GM19397 (cell line): Measurements from ENCODE around the gene SERPINB2.

Experiments used
- ATAC-seq: cut with Tn5 transposase; IDR thresholded peaks from one replicate; pipeline ENCODE4 v1.9.1; 2021; ENCODE audit warnings: mild to moderate bottlenecking, moderate library complexity; ENCODE audit not compliant: unreplicated experiment

SERPINB2 gene, protein sequence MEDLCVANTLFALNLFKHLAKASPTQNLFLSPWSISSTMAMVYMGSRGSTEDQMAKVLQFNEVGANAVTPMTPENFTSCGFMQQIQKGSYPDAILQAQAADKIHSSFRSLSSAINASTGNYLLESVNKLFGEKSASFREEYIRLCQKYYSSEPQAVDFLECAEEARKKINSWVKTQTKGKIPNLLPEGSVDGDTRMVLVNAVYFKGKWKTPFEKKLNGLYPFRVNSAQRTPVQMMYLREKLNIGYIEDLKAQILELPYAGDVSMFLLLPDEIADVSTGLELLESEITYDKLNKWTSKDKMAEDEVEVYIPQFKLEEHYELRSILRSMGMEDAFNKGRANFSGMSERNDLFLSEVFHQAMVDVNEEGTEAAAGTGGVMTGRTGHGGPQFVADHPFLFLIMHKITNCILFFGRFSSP

DNA sequence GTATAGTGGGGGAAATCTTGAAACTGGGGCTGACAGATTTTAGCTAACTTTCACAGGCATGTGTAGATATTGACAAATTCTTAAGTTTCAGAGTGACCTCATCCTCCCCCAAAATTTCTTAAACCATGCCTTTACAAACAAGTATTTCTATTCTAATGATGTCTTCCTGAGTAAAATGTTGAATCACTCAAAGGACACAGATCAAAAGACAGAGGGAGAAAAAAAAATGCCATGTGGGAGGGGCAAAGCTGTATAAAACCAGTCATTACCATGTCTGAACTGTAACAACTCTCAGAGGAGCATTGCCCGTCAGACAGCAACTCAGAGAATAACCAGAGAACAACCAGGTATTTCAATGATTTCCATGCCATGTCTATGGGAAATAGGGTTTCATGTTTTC is at the start of gene SERPINB2:
Gene SERPINB2 (plus strand): TSS at position 282 of the 400 bp plus-strand sequence. CDS start 3,740 bp downstream, outside the sequence.
- ATAC-seq: no peak

DNA sequence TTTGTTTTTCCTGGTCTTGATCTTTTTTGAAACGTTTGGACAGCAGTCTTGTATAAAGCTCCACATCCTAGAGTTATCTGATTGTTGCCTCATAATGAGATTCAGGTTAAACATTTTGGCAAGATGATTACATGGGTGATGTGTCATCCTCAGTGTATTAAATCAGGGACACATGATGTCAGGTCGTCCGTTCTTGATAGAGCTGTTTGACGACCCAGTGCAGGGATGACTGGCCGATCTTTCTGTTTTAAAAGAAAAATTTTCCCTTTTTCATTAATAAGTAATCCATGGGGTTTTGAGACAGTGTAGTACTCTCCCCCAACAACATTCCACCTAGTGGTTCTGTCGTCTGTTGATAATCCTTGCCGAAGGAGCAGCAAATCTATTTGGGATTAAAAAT is 44.5 kb upstream of the SERPINB2 start:
- ATAC-seq: no peak

DNA sequence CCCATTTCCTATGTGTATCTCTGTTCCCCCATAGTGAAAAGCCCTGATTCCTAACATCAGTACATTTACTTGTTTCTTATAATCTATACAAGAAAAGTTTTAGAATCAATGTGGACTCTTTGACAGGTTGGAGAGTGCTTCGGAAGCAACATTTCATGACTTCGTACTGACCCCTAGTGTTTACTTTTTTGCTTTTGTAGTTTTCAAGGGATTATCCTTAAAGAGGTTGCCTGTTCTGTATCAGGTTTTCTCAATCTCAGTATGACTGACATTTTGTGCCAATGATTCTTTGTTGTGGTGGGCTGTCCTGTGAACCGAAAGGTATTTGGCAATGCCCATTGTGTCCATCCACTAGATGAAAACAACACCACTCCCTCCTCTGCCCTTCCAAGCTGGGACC is 43.3 kb upstream of the SERPINB2 start:
- ATAC-seq: no peak

DNA sequence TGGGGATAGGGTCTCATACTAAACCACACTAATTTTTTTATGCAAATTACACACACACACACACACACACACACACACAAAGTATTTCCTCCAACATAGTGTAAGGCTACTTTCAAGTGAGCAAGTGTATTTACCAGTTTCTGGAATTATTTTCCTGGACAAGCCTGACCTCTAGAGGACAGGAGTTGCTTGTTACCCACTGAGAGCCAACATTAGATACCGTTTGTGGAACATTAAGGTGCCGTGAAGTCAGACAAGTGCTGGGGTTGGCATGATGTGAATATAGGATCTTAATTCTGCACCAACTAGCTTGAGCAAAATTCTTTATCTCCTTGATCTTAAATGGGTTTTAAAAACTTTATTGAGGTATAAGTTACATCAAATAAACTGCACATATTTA is 39.3 kb upstream of the SERPINB2 start:
- ATAC-seq: no peak

DNA sequence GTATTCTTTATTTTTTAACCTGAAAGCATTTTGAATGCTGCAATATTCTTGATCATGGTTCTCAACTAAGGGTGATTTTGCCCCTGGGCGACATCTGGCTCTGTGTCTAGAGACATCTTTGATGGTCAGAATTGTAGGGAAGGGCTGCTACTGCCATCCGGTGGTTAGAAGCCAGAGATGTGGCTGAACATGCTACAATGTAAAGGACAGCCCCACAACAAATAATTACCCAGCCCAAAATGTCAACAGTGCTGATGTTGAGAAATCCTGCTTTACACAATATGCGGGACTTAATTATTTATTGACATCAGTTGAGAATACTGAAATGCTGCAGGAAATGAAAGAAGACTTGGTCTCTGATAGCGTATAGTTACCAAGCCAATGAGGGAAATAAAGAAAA is 37.5 kb upstream of the SERPINB2 start:
- ATAC-seq: peak; percentile 79

DNA sequence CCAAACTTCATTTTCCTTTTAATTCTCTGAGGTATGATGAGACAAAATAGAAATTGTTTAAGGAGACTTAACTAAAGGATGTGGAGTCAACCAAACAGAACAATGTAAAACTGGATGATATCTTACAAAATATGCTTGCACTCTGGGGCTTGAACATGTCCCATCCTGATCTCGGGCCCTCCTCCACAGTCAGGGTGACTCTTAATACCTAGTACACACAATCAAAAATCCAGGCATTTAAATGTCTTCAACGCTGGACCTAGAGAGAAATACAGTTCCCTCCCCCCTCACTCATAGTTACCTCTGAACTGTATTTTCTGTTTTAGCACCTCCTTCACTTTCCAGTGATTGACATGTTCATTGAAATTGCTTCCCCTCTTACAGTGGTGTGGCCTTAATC is 36.9 kb upstream of the SERPINB2 start:
- no peak for ATAC-seq

DNA sequence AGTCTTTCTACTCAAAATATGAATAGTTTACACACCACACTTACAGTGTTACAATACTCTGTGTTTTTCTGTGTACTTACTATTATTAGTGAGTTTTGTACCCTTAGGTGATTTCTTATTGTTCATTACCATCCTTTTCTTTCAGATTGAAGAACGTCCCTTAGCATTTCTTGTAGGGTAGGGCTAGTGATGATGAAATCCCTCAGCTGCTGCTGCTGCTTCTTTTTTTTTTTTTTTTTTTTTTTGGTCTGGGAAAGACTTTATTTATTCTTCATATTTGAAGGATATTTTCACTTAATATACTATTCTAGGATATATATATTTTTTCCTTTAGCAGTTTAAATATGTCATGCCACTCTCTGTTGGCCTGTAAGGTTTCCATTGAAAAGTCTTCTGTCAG is 29.0 kb upstream of the SERPINB2 start:
- no peak for ATAC-seq

DNA sequence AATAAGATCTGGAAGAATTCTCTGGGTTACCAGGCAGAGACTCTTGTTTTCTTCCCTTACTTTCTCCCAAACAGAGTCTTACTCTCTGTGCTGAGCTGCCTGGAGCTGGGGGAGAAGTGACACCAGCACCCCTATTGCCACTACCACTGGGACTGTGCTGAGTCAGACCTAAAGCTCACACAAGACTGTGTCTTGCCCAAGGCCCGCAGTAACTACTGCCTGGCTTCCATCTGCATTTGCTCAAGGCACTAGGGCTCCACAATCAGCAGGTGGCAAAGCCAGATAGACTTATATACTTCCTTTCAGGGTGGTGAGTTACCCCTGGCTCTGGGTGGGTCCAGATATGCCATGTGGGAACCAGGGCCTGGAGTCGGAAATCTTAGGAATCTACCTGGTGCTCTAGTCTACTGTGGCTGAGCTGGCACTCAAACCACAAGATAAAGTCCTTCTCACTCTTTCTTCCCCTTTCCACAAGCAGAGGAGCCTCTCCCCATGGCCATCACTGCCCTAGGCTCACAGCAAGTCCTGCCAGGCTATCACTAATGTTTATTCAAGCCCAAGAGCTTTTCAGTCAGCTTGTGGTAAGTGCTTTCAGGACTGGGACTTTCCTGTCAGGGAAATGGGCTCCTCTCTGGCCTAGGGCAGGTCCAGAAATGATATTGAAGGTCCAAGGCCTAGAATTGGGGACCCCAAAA is 27.6 kb upstream of the SERPINB2 start:
- no peak for ATAC-seq

DNA sequence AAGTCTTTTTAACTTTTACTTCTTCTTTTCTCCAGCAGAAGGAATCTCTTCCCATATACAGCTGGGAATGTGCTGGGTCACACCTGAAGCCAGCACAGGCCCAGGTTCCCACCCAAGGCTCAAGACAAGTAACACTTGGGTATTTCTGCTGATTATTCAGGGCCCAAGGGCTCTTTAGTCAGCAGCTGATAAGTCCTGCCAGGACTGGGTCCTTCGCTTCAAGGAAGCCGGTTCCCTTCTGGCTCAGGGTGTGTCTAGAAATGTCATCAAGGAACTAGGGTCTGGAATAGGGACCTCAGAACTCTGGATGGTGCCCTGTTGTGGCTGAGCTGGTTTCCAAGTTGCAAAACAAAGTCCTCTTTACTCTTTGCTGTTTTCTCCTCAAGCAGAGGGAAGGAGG is 27.0 kb upstream of the SERPINB2 start:
- no peak for ATAC-seq

DNA sequence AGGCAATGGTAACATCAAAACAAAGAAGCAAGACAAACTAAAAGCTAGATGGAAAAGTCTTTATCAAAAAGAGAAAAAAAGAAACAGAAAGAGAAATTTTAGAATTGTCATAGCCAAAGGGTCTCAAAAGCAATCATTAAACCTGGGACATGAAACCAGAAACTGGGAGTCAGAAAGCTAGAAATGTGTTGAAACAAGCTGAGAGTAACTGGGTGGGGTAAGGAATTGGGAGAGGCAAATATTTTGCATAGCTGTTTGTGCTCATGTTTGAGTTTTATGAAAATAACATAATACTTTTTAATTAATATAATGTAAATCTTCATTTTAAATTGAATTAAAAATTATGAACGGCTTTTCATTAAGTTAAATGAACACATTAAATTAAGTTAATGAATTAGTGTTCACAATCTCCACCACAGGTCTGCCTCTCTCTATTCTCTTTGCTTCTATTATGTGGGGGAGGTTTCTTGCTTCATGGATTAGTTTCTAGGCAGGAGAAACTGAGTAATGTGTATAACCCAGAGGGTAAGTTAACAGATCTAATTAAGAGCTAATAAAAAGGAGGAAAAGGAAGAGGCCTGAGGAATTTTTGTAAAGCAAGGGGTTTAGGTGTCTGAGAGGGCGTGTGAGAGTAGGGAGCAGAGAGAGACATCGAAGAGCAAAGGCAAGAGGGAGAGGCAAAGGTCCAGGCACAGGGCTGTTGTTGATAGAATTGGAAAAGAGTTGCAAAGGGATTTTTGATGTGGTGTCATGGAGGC is 20.0 kb upstream of the SERPINB2 start:
- no peak for ATAC-seq

DNA sequence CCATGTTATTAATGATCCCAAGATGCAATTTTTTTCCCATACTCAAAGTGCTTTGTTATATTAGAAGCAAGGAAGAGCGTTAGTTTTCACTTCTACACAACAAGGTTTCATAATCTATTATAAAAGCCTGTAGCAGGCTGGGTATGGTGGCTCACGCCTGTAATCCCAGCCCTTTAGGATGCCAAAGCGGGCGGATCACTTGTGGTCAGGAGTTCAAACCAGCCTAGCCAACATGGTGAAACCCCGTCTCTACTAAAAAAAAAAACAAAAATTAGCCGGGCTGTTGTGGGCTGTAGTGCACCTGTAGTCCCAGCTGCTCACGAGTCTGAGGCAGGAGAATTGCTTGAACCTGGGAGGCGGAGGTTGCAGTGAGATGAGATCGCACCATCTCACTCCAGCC is 19.0 kb upstream of the SERPINB2 start:
- no peak for ATAC-seq

DNA sequence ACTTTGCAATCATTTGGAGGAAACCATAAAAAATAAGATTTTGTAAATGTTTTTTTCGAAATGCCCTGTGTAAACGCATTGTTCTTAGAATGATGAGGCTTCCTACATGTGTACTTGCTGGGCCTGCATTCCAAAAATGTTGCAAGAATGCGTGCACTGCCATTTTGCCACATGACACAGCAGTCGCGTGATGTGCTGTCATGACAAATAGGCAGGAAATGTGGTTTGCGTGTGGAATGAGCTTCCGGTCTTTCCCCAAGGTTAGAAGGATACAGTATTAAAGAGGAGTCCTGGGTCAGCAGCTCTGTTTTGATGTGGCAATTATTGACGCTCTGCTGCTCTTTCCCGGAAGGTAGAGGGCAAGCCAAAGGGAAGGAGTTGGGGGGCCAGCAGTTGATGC is 18.1 kb upstream of the SERPINB2 start:
- no peak for ATAC-seq

DNA sequence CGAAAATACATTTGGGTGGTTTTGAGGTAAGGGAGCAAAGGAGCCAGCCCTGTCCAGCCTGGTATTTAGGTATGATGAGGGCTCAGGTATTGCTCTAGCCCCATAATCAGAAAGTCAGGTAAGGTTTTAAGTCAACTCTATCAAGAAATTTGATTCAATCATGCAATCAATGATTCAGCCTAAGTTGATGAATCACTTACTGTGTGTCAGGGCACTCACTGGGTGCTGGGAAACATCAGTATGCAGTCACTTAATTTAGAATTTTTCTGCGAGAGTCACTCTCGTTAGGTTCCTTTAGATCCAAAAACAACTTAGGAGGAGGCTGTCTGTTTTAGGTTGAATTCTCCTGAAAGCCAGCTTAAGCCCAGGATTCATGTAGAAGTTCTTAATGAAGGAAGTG is 17.7 kb upstream of the SERPINB2 start:
- no peak for ATAC-seq

DNA sequence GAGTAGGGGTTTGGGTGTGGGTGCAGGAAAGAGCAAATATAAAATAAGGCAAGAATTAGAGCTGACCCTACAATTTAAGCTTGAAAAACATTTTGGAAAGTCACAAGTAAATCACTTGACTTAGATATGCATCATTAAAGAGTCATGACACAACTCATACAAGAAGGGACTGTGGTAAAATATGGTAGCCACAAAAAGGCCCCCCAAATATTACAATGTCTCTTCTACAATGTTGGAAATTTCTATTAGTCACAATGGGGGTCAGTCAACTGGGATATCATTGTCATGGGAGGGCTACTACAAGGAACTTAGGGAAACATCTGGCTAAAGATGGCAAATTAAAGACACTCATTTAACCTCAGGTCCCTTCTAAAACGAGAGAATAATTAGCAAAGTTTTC is 15.7 kb upstream of the SERPINB2 start:
- no peak for ATAC-seq

DNA sequence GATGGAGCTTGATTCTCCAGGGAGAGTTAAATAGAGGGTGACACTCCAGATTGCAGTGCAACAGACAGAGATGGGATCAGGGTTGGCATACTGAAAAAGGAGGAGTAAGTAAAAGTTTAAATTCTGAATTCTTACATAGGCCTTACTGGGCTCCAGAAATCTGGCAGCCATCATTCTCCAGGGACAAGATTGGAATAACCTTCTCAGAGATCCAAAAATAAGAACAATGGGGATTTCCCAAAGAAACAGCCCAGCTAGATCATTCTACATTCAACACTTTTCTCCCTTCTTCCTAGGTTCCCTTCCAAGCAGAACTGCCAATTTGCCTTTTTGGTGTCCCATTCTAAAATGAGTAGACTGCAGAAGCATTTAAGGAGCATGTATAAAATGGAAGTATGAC is 14.9 kb upstream of the SERPINB2 start:
- no peak for ATAC-seq

DNA sequence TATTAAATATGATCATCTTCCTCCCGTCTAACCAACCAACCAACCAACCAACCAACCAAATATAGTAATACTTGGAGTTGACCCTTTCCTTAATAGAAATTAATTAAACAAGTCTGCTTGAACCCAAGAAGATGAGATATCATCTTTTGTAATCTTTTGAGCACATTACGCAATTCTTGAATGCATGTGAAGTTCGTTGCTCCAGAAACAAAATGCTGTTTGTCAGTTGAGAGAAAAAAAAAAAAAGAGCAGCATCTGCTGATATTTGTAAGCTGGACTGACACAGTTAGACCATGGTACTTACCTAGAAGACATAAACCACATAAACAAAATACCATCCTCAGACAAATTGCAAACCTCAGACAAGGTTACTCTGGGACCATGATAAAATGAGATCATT is 9.2 kb upstream of the SERPINB2 start:
- no peak for ATAC-seq

DNA sequence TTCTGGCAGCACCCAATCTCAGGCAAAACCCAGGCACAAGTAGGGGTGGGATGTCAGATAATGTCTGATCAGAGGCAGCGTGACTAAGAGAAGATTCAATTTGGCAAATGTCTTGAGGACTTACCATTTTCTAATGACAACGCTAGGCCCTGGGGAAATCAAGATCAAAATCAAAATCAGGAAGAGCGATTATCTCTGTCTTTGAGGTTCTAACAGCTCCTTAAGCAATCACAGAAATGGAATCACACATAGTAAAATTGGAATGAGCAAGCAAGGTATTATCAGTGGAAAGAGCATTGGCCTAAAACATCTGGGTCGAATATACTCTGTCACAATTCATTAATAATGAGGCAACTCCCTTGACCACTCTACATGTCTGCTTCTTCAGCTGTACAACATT is 8.6 kb upstream of the SERPINB2 start:
- ATAC-seq: no peak

DNA sequence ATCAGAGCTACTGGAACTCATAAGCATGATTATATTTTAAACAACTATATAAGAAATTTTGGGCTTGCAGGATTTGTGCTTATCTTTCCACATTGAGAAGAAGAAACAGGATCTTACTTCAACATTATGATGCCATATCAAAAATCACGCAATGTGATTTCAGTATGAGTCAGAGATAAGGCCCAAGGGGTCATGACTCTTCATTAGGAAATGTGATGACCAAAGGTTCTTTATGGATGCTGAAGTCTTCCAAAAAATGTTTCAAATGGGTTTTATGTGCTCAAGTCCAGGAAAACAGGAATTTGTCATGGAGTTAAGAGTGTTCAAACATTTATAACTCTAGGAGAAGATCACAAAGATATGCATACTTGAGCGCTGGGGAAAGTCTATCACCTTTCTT is 7.8 kb upstream of the SERPINB2 start:
- ATAC-seq: no peak

DNA sequence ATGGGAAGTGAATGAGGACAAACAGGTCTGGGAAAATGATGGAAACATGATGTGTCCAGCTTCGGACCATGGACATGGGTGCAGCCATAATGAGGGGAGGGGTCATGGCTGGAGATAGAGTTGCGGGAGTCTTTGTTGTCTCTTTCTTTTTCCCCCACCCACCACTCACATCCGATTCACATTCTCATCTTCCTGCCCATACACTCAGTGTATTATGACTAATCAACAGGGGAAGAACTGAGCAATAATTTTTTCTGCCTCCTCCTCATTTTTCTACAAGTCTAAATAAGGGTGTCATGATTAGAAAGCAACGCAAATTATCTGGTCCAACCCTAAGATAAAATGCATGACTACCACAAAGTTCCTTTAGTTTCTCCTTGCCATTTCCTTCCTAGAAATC is 5.7 kb upstream of the SERPINB2 start:
- ATAC-seq: no peak

DNA sequence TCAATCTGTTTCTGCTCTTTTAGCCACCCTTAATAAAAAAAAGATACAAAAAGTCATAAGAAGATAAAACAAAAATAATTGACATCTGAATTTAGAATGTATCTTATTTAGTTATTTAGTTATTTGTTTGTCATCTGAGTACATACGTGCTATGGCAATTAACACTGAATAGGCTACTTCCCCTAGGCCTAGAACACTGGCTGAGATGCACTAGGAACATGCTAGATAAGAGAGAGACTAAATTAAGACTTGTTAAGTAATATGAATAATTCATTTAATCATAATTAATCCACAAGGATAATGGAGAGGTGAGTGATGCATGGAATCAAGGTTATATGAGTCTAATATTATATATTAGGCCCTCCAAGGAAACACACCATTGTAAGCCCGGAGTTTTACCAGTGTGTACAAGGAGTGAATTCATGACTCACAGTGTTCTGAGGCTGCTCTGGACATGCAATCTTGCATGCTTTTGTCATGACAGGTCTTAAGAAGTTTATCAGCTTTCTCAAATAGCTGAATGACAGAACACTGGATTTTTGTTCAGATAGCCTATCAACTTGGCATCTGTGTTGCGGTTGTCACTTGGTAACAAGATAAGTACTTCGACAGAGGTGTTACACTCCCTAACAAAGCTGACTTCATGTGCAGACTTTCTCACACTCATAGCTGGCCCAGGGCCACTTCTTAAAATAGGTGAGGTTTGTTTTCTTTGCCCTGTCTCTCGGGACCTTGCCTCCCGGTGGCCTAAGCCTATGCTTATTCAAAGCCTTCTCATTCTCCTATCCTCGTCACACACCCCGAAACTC is 5.0 kb upstream of the SERPINB2 start:
- ATAC-seq: no peak

DNA sequence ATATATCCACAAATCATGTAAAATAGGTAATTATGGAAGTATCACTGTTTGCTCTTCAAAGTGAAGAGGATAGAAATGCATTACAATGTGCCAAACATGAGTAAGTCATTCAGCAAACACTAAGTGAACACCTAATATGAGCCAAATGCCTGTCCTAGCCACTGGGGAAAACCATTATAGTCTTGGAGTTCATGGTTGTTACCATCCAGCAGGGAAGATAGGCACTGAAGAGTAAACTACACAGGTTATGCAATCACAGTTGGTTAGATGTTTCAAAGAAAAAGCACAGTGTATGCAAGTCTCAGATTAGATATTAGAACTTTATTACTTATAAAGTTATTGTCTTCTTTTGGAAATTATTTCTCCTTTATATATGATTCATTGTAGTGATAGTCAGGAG is 3.9 kb upstream of the SERPINB2 start:
- ATAC-seq: no peak
